ENCODE data around the gene PARD6B. TPM values are rescaled to one million over a fixed set of nuclear protein-coding genes. Genes with fewer than 3 reads are reported as not detected.
A peak's percentile ranks its signal among the peaks of the same experiment; 100 is the strongest.

Gene PARD6B
- total and polyA plus RNA-seq, 2 of the 13 experiments (the other 11 are each of a cell fraction or from before 2014, with no cell fraction given) = 6.9 to 22.2 TPM

DNA sequence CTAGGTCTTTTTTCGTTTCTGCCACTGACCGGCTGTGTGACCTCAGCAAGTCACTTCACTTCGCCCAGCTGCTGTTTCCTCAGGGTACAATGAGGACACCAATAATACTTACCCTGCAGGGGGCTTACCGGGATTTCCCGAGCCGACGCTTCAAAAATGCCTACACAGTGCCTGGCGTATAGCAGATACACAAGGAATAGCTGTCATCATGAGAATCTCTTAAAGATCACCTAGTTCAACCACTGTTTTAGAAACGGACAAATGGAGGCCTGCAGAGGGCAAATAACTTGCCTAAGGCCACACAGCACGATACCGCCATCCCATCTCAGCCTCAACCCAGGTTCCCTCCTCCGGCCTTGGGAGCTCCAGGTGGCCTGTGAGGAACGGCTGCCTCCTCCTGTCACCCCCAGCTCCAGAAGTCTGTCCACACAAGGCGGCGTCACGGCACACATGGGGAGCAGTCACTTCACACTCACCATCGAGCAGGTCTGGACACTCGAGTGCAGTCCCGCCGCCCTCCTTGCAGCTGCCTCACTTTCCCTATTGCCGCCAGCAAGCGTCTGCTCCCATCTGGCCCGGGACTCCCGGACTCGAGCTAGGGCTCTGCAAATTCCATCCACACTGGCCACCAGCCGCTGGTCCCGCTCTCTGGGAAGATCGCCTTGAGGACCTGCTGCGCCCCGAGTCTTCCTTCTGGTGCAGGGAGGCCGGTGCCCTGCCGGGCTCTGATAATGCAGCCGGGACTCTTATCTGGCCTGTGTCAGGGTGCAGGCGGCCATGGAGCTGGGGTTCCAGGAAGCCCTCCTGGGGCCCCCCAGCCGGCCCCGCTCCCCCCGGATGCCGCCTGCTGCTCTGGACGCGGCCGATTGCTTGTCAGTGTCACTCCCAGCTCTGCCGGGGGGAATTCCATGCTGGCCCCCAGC, 40.5 kb upstream of the PARD6B start, which contains the start of gene RIPOR3 (continued):
- TF ChIP-seq, protein P1, sequence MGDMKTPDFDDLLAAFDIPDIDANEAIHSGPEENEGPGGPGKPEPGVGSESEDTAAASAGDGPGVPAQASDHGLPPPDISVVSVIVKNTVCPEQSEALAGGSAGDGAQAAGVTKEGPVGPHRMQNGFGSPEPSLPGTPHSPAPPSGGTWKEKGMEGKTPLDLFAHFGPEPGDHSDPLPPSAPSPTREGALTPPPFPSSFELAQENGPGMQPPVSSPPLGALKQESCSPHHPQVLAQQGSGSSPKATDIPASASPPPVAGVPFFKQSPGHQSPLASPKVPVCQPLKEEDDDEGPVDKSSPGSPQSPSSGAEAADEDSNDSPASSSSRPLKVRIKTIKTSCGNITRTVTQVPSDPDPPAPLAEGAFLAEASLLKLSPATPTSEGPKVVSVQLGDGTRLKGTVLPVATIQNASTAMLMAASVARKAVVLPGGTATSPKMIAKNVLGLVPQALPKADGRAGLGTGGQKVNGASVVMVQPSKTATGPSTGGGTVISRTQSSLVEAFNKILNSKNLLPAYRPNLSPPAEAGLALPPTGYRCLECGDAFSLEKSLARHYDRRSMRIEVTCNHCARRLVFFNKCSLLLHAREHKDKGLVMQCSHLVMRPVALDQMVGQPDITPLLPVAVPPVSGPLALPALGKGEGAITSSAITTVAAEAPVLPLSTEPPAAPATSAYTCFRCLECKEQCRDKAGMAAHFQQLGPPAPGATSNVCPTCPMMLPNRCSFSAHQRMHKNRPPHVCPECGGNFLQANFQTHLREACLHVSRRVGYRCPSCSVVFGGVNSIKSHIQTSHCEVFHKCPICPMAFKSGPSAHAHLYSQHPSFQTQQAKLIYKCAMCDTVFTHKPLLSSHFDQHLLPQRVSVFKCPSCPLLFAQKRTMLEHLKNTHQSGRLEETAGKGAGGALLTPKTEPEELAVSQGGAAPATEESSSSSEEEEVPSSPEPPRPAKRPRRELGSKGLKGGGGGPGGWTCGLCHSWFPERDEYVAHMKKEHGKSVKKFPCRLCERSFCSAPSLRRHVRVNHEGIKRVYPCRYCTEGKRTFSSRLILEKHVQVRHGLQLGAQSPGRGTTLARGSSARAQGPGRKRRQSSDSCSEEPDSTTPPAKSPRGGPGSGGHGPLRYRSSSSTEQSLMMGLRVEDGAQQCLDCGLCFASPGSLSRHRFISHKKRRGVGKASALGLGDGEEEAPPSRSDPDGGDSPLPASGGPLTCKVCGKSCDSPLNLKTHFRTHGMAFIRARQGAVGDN (CRISPR knock-in tag; IDR thresholded peaks at IDR 0.05) = peak; percentile 49
- TF ChIP-seq ZNF768 (CRISPR knock-in tag; IDR thresholded peaks at IDR 0.05) (0 out of 2 replicates have a peak, but pooled peaks have one; percentile 30), ZNF75D (CRISPR knock-in tag; IDR thresholded peaks at IDR 0.05; ENCODE audit: borderline replicate concordance) (0 out of 2 replicates have a peak, but pooled peaks have one; percentile 31), ZBTB7B (CRISPR knock-in tag; IDR thresholded peaks at IDR 0.05) (0 out of 2 replicates have a peak, but pooled peaks have one; percentile 29), RARG (CRISPR knock-in tag; IDR thresholded peaks at IDR 0.05; ENCODE audit: low read depth) (no peak), XRCC5 (optimal IDR thresholded peaks at IDR 0.05; ENCODE audit: low read length) (peak; percentile 31), GABPB1 (CRISPR knock-in tag; IDR thresholded peaks at IDR 0.05) (0 out of 2 replicates have a peak, but pooled peaks have one; percentile 13), ZNF431 (CRISPR knock-in tag; IDR thresholded peaks at IDR 0.05; ENCODE audit: borderline replicate concordance, low read depth) (no peak), ZNF274 (CRISPR knock-in tag; IDR thresholded peaks at IDR 0.05) (peak; percentile 55; the same call in 1 of the 2 replicates)
- TF ChIP-seq, protein P2, sequence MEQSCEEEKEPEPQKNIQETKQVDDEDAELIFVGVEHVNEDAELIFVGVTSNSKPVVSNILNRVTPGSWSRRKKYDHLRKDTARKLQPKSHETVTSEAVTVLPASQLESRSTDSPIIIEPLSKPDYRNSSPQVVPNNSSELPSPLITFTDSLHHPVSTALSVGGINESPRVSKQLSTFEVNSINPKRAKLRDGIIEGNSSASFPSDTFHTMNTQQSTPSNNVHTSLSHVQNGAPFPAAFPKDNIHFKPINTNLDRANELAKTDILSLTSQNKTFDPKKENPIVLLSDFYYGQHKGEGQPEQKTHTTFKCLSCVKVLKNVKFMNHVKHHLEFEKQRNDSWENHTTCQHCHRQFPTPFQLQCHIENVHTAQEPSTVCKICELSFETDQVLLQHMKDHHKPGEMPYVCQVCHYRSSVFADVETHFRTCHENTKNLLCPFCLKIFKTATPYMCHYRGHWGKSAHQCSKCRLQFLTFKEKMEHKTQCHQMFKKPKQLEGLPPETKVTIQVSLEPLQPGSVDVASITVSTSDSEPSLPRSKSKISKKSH (CRISPR knock-in tag; IDR thresholded peaks at IDR 0.05; ENCODE audit: borderline replicate concordance) = 0 out of 2 replicates have a peak, but pooled peaks have one; percentile 61
- TF ChIP-seq, protein P3, sequence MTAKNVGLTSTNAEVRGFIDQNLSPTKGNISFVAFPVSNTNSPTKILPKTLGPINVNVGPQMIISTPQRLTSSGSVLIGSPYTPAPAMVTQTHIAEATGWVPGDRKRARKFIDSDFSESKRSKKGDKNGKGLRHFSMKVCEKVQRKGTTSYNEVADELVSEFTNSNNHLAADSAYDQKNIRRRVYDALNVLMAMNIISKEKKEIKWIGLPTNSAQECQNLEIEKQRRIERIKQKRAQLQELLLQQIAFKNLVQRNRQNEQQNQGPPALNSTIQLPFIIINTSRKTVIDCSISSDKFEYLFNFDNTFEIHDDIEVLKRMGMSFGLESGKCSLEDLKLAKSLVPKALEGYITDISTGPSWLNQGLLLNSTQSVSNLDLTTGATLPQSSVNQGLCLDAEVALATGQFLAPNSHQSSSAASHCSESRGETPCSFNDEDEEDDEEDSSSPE (CRISPR knock-in tag; IDR thresholded peaks at IDR 0.05) = peak; percentile 23; the same call in 1 of the 2 replicates
- TF ChIP-seq, protein P4, sequence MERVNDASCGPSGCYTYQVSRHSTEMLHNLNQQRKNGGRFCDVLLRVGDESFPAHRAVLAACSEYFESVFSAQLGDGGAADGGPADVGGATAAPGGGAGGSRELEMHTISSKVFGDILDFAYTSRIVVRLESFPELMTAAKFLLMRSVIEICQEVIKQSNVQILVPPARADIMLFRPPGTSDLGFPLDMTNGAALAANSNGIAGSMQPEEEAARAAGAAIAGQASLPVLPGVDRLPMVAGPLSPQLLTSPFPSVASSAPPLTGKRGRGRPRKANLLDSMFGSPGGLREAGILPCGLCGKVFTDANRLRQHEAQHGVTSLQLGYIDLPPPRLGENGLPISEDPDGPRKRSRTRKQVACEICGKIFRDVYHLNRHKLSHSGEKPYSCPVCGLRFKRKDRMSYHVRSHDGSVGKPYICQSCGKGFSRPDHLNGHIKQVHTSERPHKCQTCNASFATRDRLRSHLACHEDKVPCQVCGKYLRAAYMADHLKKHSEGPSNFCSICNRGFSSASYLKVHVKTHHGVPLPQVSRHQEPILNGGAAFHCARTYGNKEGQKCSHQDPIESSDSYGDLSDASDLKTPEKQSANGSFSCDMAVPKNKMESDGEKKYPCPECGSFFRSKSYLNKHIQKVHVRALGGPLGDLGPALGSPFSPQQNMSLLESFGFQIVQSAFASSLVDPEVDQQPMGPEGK (CRISPR knock-in tag; IDR thresholded peaks at IDR 0.05) = 0 out of 2 replicates have a peak, but pooled peaks have one; percentile 38
- TF ChIP-seq, protein P5, sequence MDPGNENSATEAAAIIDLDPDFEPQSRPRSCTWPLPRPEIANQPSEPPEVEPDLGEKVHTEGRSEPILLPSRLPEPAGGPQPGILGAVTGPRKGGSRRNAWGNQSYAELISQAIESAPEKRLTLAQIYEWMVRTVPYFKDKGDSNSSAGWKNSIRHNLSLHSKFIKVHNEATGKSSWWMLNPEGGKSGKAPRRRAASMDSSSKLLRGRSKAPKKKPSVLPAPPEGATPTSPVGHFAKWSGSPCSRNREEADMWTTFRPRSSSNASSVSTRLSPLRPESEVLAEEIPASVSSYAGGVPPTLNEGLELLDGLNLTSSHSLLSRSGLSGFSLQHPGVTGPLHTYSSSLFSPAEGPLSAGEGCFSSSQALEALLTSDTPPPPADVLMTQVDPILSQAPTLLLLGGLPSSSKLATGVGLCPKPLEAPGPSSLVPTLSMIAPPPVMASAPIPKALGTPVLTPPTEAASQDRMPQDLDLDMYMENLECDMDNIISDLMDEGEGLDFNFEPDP (CRISPR knock-in tag; conservative IDR thresholded peaks at IDR 0.05) = 0 out of 2 replicates have a peak, but pooled peaks have one; percentile 53

All from HepG2 (cell line).